A549 (cell line): Measurements from ENCODE around the gene OSR1. TPM values are rescaled to one million over a fixed set of nuclear protein-coding genes. Genes with fewer than 3 reads are reported as not detected.
A peak's percentile ranks its signal among the peaks of the same experiment; 100 is the strongest.

Experiments used
- ATAC-seq, 2 experiments: fragments of 200-7000 bp in 1 of 2; fragments of >200 bp in 1 of 2; cut with Nextera tagmentation in 1 of 2; cut with Tn5 transposase in 1 of 2; 3 replicates each; pipeline versions ENCODE4 v1.8.0 to v1.9.1; 2018 to 2020; ENCODE audit warnings: mild to moderate bottlenecking in 1 of 2, moderate library complexity in 1 of 2
- CTCF ChIA-PET: fragments of 300-600 bp; sonication (Branson Sonifier 250); formaldehyde crosslinking; extraction: SDS; loops from one replicate; lab custom pipeline; 2021; ENCODE audit warnings: antibody characterized with exemption, inconsistent platforms; lab: Yijun Ruan, JAX
- POLR2A ChIA-PET: fragments of 350-600 bp; formaldehyde crosslinking; extraction: SDS; loops from one replicate; lab custom pipeline; 2021; ENCODE audit warnings: antibody characterized with exemption, inconsistent platforms; lab: Yijun Ruan, JAX
- DNase-seq, 2 experiments: peaks; one replicate each; pipeline versions ENCODE4 v3.0.0 to v3.0.0-alpha.2; 2011 to 2016; ENCODE audit warnings: low read depth in 1 of 2, low spot score in 1 of 2
- FAIRE-seq: peaks from 2 replicates; lab custom pipeline; 2011; peaks lifted over from hg19 to GRCh38; lab: Jason Lieb, UNC
- H3K27ac ChIP-seq, 2 experiments: fragments of >200 bp; sonication (Bioruptor Twin); formaldehyde crosslinking; 3 replicates each; pipeline ENCODE4 v1.5.1; 2016 to 2017
- H3K4me1 ChIP-seq: fragments of >200 bp; sonication (Bioruptor Twin); formaldehyde crosslinking; 3 replicates; pipeline ENCODE4 v1.6.1; 2016
- H3K4me2 ChIP-seq: fragments of >200 bp; sonication (Bioruptor Twin); formaldehyde crosslinking; 3 replicates; pipeline ENCODE4 v1.6.1; 2016
- H3K4me3 ChIP-seq: fragments of >200 bp; sonication (Bioruptor Twin); formaldehyde crosslinking; 3 replicates; pipeline ENCODE4 v1.5.1; 2016
- H3K9me3 ChIP-seq: fragments of >200 bp; sonication (Bioruptor Twin); formaldehyde crosslinking; 3 replicates; pipeline ENCODE4 v1.6.1; 2016
- CBX2 ChIP-seq: fragments of 200-600 bp; sonication (generic); IDR thresholded peaks from 2 replicates; pipeline ENCODE4 v1.6.1; 2016; ENCODE audit warnings: low read depth, mild to moderate bottlenecking, borderline replicate concordance
- CEBPB ChIP-seq, 2 experiments: fragments of >200 bp in 1 of 2; sonication (Bioruptor Twin) in 1 of 2; formaldehyde crosslinking in 1 of 2; IDR thresholded peaks; 2 replicates each; pipeline ENCODE4 v1.6.1; 2012 to 2016
- ESRRA ChIP-seq: fragments of 150-350 bp; IDR thresholded peaks from 2 replicates; pipeline ENCODE4 v1.6.1; 2014; ENCODE audit warnings: mild to moderate bottlenecking, low read length, borderline replicate concordance
- FOSB ChIP-seq: fragments of 250-450 bp; sonication (Bioruptor Pico); IDR thresholded peaks from 2 replicates; pipeline ENCODE4 v1.5.0; 2020; ENCODE audit warnings: mild to moderate bottlenecking, moderate library complexity
- FOSL2 ChIP-seq, 2 experiments: fragments of 450-650 bp in 1 of 2; fragments of >200 bp in 1 of 2; sonication (Bioruptor Twin) in 1 of 2; formaldehyde crosslinking; IDR thresholded peaks; 2 replicates each; pipeline versions ENCODE4 v1.5.0 to v1.6.1; 2016 to 2020; ENCODE audit warnings: mild to moderate bottlenecking in 1 of 2, moderate library complexity in 1 of 2
- HES2 ChIP-seq: fragments of >200 bp; sonication (Bioruptor Twin); formaldehyde crosslinking; IDR thresholded peaks from 2 replicates; pipeline ENCODE4 v1.6.1; 2016
- HEYL ChIP-seq: fragments of 250-450 bp; sonication (Bioruptor Pico); IDR thresholded peaks from 2 replicates; pipeline ENCODE4 v1.8.0; 2021; ENCODE audit warnings: mild to moderate bottlenecking, moderate library complexity
- HOXB5 ChIP-seq: fragments of 250-450 bp; sonication (Bioruptor Pico); IDR thresholded peaks from 2 replicates; pipeline ENCODE4 v1.5.0; 2020; ENCODE audit warnings: mild to moderate bottlenecking, moderate library complexity
- JUN ChIP-seq, 2 experiments: fragments of >200 bp; sonication (Bioruptor Twin); formaldehyde crosslinking; IDR thresholded peaks; 2 replicates in 1 of 2; 3 replicates in 1 of 2; pipeline ENCODE4 v1.6.1; 2016 to 2017
- MAFK ChIP-seq: fragments of 450-650 bp; IDR thresholded peaks from 2 replicates; pipeline ENCODE4 v1.6.1; 2014; ENCODE audit not compliant: partially characterized antibody
- MAX ChIP-seq: IDR thresholded peaks from 2 replicates; pipeline ENCODE4 v1.6.1; 2012
- NPAS2 ChIP-seq: fragments of 250-450 bp; sonication (Bioruptor Pico); IDR thresholded peaks from 2 replicates; pipeline ENCODE4 v1.8.0; 2022; ENCODE audit warnings: mild to moderate bottlenecking, moderate library complexity, borderline replicate concordance
- POLR2AphosphoS2 ChIP-seq: conservative IDR thresholded peaks from 2 replicates; pipeline ENCODE4 v1.6.1; 2012; ENCODE audit warnings: low read length, improper control_type of control experiment, inconsistent platforms
- RCOR1 ChIP-seq: fragments of 150-350 bp; IDR thresholded peaks from 2 replicates; pipeline ENCODE4 v1.6.1; 2014; ENCODE audit warnings: antibody characterized with exemption, low read length, low read depth
- RFX5 ChIP-seq: fragments of 450-650 bp; IDR thresholded peaks from 2 replicates; pipeline ENCODE4 v1.7.1; 2014; ENCODE audit warnings: antibody characterized with exemption, mild to moderate bottlenecking, moderate library complexity
- TP53 ChIP-seq: fragments of 250-450 bp; sonication (Bioruptor Pico); IDR thresholded peaks from 2 replicates; pipeline ENCODE4 v1.5.0; 2021; ENCODE audit warnings: mild to moderate bottlenecking, moderate library complexity
- ZNF302 ChIP-seq: fragments of 250-450 bp; sonication (Bioruptor Pico); IDR thresholded peaks from 2 replicates; pipeline ENCODE4 v1.9.0; 2021; ENCODE audit warnings: inconsistent platforms, mild to moderate bottlenecking, moderate library complexity
- WGBS: methylation state at CpG from one replicate; pipeline ENCODE4 v1.1.6; 2017; ENCODE audit errors: missing lambda C conversion rate; 5-methylcytosine and 5-hydroxymethylcytosine counted together
- polyA plus RNA-seq, 4 experiments: library from polyadenylated mRNA; depleted of rRNA in 3 of 4; stranded (reverse); fragments of >200 nt; fragmentation: RNase III in 1 of 4; extraction: RNeasy Plus Mini Kit Qiagen cat#74134 plus additional on column Dnase treatment in 1 of 4; gene quantifications; 2 replicates in 3 of 4; 3 replicates in 1 of 4; pipeline ENCODE4 v1.2.3, GENCODE V29; 2011 to 2017
- TF ChIP-seq, protein P1 (sequence below): fragments of >200 bp; sonication (Bioruptor Twin); formaldehyde crosslinking; IDR thresholded peaks from 3 replicates; pipeline ENCODE4 v1.6.1; 2016

The OSR1 gene
- polyA plus RNA-seq, 2 of the 4 experiments (the other 2 are of a cell fraction), result 1.8 to 4.4 TPM

- DNase-seq, result no peak
- CTCF ChIA-PET, result interaction anchor here (1.2 to 3.9 kb wide), 4 partner anchors 12 to 827 kb away, joined by 3 to 23 read pairs (median 3); partner anchors contain the start of gene OSR1
- ATAC-seq, result no peak
Measured at GRCh38 chr2:19346983-19347618, 11.3 kb downstream of the OSR1 start.

GRCh38 chr2:19337742-19338141 lies 20.7 kb downstream of the OSR1 start:
- 93% methylated on average over 1 of the region's 1 CpG for WGBS
- H3K4me3 ChIP-seq, result no peak overlapping the region
- H3K9me3 ChIP-seq, result no peaks in the 10 kb centered on the region
- H3K4me1 ChIP-seq, result no peaks in the 10 kb centered on the region
- ChIA-PET POLR2A (interaction anchor here (1.3 kb wide), 1 partner anchor 9 kb away, joined by 5 read pairs; no protein-coding TSS in a partner anchor), CTCF (interaction anchor here (1.3 kb wide), 1 partner anchor 588 kb away, joined by 3 read pairs; no protein-coding TSS in a partner anchor)
- TF ChIP-seq TP53 (CRISPR knock-in tag) (no peak), MAFK (peak; percentile 81)
- FAIRE-seq, result no peak
- no peak overlapping the region for H3K4me2 ChIP-seq
- no peak overlapping the region for H3K27ac ChIP-seq
- ATAC-seq, result no peak
- no peak for DNase-seq

More at GRCh38 chr2:19346983-19347618, 11.3 kb downstream of the OSR1 start:
- peak overlapping the region; percentile 89 for H3K4me2 ChIP-seq
- TF ChIP-seq CEBPB (IDR thresholded peaks at IDR 0.05) (no peak), HES2 (no peak), RFX5 (no peak), HOXB5 (CRISPR knock-in tag) (no peak), ESRRA (no peak), FOSB (CRISPR knock-in tag) (no peak), MAX (no peak), CBX2 (no peak), NPAS2 (CRISPR knock-in tag) (no peak), RCOR1 (no peak), JUN (IDR thresholded peaks at IDR 0.05) (no peak), HEYL (CRISPR knock-in tag) (no peak), FOSL2 (IDR thresholded peaks at IDR 0.05) (no peak), FOSL2 (CRISPR knock-in tag; IDR thresholded peaks at IDR 0.05) (no peak)
- TF ChIP-seq, protein P1, sequence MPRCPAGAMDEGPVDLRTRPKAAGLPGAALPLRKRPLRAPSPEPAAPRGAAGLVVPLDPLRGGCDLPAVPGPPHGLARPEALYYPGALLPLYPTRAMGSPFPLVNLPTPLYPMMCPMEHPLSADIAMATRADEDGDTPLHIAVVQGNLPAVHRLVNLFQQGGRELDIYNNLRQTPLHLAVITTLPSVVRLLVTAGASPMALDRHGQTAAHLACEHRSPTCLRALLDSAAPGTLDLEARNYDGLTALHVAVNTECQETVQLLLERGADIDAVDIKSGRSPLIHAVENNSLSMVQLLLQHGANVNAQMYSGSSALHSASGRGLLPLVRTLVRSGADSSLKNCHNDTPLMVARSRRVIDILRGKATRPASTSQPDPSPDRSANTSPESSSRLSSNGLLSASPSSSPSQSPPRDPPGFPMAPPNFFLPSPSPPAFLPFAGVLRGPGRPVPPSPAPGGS, result no peak
- H3K9me3 ChIP-seq, result no peaks in the 10 kb centered on the region
- FAIRE-seq, result no peak
- 38% methylated on average over 6 of the region's 6 CpGs for WGBS
- H3K4me1 ChIP-seq, result peaks cover 6% of the 10 kb centered on the region; the same call in 1 of the 3 replicates
- H3K27ac ChIP-seq, result peak overlapping the region; percentile 91 to 92
- H3K4me3 ChIP-seq, result peak overlapping the region; percentile 75
- POLR2A ChIA-PET, result interaction anchor here (0.5 to 2.3 kb wide), 25 partner anchors 8 to 787 kb away, joined by 3 to 30 read pairs (median 3); partner anchors contain the start of gene OSR1

DNA sequence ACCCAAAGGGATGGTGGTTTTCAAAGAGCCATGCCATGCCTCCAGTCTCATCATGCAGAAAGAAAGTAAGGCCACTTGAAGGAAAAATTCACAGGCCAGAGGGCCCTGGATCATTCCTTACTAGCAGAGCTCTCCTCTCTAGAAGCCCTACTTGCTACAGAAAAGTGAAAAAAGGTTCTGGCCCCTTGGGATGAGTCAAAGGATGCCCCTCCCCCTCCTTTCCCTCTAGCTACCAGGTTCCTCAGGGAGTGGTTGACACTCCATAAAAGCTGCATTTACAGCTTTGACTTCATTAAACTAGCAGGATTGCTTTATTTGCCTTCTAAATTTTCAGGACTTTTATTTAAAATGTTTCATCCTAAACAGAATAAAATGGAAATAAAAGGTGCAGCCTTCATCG lies 21.2 kb downstream of the OSR1 start:
- Histone ChIP-seq H3K27ac (no peak overlapping the region), H3K4me2 (no peak overlapping the region), H3K9me3 (no peaks in the 10 kb centered on the region), H3K4me3 (no peak overlapping the region), H3K4me1 (no peaks in the 10 kb centered on the region)
- TF ChIP-seq NPAS2 (CRISPR knock-in tag), result no peak
- ChIA-PET CTCF (interaction anchor here (1.3 kb wide), 1 partner anchor 587 kb away, joined by 3 read pairs; no protein-coding TSS in a partner anchor), POLR2A (interaction anchor here (1.3 kb wide), 1 partner anchor 10 kb away, joined by 5 read pairs; no protein-coding TSS in a partner anchor)
- no peak for FAIRE-seq
- ATAC-seq, result no peak
- WGBS, result 95% methylated on average over 1 of the region's 1 CpG
- DNase-seq, result no peak

DNA sequence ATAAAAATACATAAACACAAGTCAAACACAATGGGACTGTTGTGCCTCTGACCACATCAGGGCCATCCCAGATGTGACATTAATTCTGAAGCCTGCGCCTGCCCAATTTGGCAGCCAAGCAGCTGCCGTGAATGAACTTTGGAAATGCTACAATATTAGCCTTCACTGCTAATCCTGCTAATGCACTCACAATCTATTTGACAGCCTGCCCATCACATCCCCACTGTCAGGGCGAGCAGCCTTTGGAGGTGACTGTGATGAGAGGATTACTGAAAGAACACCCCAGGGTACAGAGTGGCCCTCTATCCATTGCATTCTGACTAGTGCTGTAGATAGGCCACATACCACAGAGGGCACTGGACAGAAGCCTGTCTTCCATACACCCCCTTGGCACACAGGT lies 21.6 kb downstream of the OSR1 start:
- POLR2A ChIA-PET, result interaction anchor here (1.3 kb wide), 1 partner anchor 10 kb away, joined by 5 read pairs; no protein-coding TSS in a partner anchor
- WGBS, result 90% methylated on average over 3 of the region's 3 CpGs

More for the DNA sequence above, 21.6 kb downstream of the OSR1 start:
- CTCF ChIA-PET, result interaction anchor here (1.5 kb wide), 1 partner anchor 8 kb away, joined by 4 read pairs; no protein-coding TSS in a partner anchor
- H3K4me2 ChIP-seq, result no peak overlapping the region
- H3K9me3 ChIP-seq, result no peaks in the 10 kb centered on the region
- no peak overlapping the region for H3K4me3 ChIP-seq
- H3K4me1 ChIP-seq, result no peaks in the 10 kb centered on the region
- FAIRE-seq (no peak), DNase-seq (no peak), ATAC-seq (no peak)
- H3K27ac ChIP-seq, result no peak overlapping the region
- TF ChIP-seq ZNF302 (CRISPR knock-in tag) (no peak), FOSL2 (IDR thresholded peaks at IDR 0.05) (no peak), FOSL2 (CRISPR knock-in tag; IDR thresholded peaks at IDR 0.05) (no peak), POLR2AphosphoS2 (no peak), FOSB (CRISPR knock-in tag) (no peak), CBX2 (no peak)
